ENCODE results near the gene SLC33A1.

The SLC33A1 gene

GRCh38 chr3:155805802-155806618 lies 48.2 kb downstream of the SLC33A1 start, which contains the start of gene C3orf33:
Gene C3orf33 (minus strand): TSS chr3:155806278. CDS start chr3:155806252, 26 bp downstream.
- Histone ChIP-seq H3K4me3 (peak within 1 kb of the TSS; percentile 50 to 87 (median 76)), H3K27ac (peak within 1 kb of the TSS; percentile 39 to 90 (median 78))

GRCh38 chr3:155805204-155805801 lies 48.9 kb downstream of the SLC33A1 start:
- peak overlapping the region; percentile 50 to 87 (median 76) for H3K4me3 ChIP-seq
- H3K27ac ChIP-seq, result peak overlapping the region in 18 of 21 experiments; percentile 39 to 90 (median 82)

GRCh38 chr3:155804323-155804722 lies 49.9 kb downstream of the SLC33A1 start:
- no peak overlapping the region for H3K27ac ChIP-seq
- no peak overlapping the region for H3K4me3 ChIP-seq

DNA sequence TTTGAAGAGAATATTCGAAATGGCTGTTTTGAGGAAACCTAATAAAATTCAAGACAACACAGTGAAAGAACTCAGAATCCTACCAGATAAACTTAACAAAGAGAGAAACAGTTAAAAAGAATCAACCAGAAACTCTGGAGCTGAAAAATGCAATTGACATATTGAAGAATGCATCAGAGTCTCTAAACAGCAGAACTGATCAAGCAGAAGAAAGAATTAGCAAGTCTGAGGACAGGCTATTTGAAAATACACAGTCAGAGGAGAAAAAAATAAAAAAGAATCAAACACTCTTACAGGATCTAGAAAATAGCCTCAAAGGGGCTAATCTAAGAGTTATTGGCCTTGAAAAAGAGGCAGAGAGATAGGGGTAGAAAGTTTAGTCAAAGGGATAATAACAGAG lies 61.7 kb downstream of the SLC33A1 start:
- Histone ChIP-seq H3K27ac (no peak overlapping the region), H3K4me3 (no peak overlapping the region)

- no peak overlapping the region for H3K27ac ChIP-seq
- no peak overlapping the region for H3K4me3 ChIP-seq
Measured at GRCh38 chr3:155791190-155791589, 63.0 kb downstream of the SLC33A1 start.

DNA sequence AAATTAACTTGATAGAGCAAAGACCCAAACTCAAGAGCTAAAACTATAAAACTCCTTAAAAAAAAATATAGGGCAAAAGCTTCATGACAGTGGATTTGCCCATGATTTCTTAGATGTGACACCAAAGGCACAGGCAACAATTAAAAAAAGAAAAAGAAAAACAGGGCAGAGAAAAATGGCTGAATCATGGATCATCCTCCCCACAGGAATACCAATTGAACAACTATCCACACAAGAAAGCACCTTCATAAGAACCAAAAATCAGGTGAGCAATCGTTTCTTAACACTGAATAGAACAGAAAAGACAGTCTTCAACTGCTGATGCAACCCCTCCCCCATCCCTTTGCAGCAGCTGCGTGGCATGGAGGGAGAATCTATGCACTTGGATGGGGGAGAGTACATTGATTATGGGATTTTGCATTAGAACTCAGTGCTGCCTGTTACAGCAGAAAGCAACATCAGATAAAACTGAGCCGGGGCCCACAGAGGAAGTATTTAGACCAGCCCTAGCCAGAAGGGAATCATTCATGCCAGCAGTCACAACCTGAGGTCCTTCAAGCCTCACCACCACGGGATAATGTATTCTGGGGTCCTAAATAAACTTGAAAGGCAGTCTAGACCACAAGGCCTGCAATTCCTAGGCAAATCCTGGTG lies 63.8 kb downstream of the SLC33A1 start:
- H3K4me3 ChIP-seq, result no peak overlapping the region
- no peak overlapping the region for H3K27ac ChIP-seq

- H3K4me3 ChIP-seq, result no peak overlapping the region
- no peak overlapping the region for H3K27ac ChIP-seq
Measured at GRCh38 chr3:155785662-155786295, 68.4 kb downstream of the SLC33A1 start.

DNA sequence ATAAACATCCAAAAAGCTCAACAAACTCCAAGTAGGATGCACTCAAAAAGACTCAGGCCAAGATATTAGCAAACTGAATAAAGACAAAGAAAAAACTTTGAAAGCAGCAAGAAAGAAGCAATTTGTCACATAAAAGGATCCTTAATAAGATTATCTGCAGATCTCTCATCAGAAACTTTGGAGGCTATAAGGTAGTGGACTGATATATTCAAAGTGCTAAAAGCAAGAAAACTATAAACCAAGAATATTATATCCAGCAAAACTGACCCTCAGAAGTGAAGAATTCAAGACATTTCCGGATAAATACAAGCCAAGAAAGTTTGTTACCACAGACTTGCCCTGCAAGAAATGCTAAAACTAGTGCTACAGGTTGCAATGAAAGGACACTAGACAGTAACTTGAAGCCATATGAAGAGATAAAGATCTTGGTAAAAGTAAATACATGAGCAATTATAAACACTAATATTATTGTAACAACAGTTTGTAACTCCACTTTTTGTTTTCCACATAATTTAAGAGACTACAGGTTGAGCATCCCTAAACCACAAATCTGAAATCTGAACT lies 71.8 kb downstream of the SLC33A1 start:
- H3K4me3 ChIP-seq, result no peak overlapping the region

DNA sequence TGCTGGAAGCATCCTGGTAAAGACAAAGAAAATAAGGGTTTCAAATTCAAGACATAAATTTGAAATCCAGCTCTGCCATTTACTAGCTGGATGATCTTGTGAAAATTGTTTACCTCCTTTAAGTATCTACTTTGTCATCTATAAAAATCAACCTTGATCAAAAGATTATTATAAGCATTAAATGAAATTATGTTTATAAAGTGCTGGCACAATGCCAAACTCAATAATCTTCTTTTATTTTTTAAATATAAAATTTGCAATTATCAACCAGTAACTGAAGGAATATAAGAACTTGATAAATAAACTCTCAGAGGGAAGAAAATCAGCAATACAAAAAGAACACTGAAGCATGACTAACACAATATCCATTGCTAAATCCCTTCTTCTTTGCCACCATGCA lies 73.9 kb downstream of the SLC33A1 start:
- no peak overlapping the region for H3K4me3 ChIP-seq
- no peak overlapping the region for H3K27ac ChIP-seq

More for the DNA sequence above, 71.8 kb downstream of the SLC33A1 start:
- H3K27ac ChIP-seq, result no peak overlapping the region

- no peak overlapping the region for H3K4me3 ChIP-seq
- H3K27ac ChIP-seq, result no peak overlapping the region
Measured at GRCh38 chr3:155778462-155778861, 75.8 kb downstream of the SLC33A1 start.

DNA sequence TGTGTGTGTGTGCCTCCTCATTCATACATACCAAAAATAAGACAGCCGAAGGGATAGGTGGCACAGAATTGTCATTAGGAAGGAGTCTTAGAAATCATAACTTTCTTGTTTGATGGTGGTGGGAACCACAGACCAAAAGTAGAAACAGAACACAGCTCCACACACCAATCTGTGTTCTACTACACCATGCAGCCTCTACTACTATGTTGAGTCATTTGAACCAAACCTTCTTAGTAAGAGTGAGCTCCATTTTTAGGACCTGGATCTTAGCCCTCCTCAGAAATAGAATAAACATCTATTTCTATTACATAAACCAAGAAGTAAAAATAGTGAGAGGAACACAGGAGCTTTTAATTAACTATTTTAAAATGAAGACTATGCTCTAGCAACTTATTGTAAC lies 81.4 kb downstream of the SLC33A1 start:
- H3K4me3 ChIP-seq, result no peak overlapping the region
- no peak overlapping the region for H3K27ac ChIP-seq

GRCh38 chr3:155771126-155771525 lies 83.1 kb downstream of the SLC33A1 start:
- Histone ChIP-seq H3K27ac (no peak overlapping the region), H3K4me3 (no peak overlapping the region)
